ENCODE results near the gene TRMT11.

The TRMT11 gene

DNA sequence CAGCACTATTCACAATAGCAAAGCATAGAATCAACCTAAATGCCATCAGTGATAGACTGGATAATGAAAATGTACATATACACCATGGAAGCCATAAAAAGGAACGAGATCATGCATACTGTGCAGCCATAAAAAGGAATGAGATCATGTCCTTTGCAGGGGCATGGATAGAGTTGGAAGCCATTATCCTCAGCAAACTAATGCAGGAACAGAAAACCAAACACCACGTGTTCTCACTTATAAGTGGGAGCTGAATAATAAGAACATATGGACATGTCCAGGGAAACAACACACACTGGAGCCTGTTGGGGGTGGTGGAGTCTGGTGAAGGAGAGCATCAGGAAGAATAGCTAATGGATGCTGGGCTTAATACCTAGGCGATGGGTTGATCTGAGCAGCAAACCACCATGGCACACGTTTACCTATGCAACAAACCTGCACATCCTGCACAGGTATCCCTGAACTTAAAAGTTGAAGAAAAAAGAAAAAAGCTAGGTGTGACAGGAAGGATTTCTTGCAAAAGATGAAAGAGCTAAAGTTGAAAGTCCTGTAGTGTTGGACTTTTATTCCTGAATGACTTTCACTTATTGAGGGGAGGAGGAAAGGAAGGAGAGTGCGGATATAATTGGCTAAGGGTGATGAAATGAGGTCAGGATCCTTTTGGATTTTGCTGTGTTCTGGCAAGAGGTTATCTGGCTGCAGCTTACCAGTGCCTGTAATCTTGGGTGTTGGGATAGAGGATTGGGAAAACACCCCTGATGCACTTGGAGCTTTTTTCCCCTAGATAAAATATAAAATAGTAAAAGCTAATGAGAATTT is 8.5 kb downstream of the TRMT11 start:
- DNase-seq: no peak

GRCh38 chr6:125995972-125996580 is 9.7 kb downstream of the TRMT11 start:
- peak; percentile 62 for DNase-seq

DNA sequence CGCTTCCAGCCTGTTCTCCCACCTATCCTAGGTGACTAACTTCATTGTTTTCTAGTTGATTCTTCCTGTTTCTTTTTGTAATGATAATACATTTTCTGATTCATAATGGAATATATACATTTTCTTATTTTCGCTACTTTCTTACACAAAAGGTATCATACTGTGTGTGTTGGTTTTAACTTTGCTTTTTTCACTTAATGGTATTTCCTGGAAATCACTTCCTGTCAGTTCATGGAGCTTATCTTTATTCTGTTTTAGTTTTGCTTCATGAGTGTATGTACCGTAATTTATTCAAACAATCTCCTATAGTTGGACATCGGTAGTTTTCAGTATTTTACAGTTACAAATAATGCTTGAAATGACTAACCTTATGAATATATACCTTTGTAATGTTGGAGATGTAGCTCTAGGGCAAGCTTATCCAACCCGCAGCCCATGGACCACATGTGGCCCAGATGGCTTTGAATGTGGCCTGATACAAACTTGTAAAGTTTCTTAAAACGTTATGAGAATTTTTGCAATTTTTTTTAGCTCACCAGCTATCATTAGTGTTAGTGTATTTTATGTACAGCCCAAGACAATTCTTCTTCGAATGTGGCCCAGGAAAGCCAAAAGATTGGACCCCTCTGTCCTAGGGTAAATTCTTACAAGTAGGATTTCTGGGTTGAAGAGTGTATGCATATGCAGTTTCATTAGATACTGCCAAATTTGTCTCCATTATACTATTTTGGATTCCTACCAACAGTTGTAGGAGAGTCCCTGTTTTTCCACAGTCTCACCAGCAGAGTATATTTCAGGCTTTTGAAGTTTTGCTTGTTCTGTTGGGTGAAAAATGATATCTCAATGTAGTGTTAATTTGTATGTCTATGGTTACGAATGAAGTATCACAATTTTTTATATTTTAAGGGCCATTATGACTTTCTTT is 16.7 kb downstream of the TRMT11 start:
- DNase-seq: no peak

GRCh38 chr6:126007800-126008199 is 21.5 kb downstream of the TRMT11 start:
- DNase-seq: no peak

DNA sequence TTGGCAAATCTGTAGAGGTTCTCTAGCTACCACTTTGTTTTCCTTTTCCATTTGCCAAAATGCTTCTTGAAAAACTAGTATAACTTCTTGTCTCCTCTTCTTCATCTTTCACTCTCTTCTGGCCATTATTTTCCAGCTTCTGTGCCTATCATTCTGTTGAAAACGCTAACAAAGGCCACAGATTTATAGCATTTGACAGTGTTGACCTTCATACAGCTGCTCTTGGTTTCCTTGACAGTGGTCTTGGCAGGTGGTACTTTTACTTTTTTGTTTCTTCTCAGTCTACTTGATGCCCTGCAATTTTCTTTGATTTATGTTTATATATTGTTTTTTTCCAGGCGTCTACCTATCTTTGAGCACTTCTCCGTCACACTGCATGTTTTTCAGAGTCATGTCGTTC is 23.7 kb downstream of the TRMT11 start:
- no peak for DNase-seq

- peak; percentile 43 for DNase-seq
Observed at GRCh38 chr6:126015863-126016262, 29.5 kb downstream of the TRMT11 start.

DNA sequence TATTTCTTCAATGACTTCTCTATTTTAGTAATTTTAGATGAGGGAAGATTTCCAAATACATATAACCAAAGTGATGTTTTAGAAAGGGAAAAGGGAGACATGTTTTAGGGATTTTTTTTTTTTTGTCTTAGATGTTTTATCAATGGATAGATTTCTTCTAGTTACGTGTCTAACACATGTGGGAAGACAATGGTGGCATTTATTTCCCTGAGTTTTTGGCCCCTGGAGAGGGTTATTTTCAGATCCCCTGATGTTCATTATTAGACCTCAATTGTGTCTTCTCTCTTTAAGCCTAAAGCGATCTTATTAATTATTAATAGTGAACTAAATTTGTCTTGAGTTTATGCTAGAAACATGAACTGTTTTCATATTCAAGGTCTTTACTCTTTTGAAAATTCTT is 30.3 kb downstream of the TRMT11 start:
- DNase-seq: no peak

- DNase-seq: no peak
Observed at GRCh38 chr6:126017668-126018067, 31.3 kb downstream of the TRMT11 start.

DNA sequence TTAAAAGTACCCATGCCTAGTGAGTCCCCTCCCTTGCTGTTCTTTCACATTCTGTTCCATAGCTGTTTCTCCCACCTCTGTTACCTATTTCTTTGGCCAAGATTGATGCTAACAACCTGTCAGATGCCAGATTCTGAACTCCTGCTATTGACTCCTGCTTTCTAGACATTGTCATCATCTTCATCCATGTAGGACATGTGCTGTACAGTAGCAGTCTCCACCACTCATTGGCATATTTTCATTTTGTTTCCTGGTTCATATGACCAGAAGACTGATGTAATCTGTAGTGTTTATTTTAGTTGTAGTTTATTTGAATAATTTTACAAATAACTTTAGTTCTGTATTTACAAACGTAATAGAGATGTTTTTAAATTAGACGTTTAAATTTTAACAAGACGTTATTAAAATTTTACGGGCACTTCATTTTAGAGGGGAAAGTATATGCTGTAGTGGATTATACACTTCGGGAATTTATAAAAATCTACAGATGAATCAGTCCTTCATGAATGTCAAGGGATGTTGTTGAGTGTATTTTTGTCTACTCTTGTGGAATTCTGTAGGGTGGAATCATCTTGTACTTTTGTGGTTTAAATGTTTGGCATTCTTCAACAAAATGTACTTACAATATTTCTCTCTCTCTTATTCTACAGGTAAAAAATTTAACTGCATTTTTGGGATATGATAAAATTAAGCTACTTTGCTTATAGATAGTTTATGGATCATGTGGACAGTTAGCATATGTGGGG is 34.1 kb downstream of the TRMT11 start:
- peak; percentile 43 for DNase-seq

GRCh38 chr6:126023474-126023873 is 37.1 kb downstream of the TRMT11 start:
- DNase-seq: peak; percentile 36

- DNase-seq: no peak
Observed at GRCh38 chr6:126026001-126026400, 39.7 kb downstream of the TRMT11 start.

DNA sequence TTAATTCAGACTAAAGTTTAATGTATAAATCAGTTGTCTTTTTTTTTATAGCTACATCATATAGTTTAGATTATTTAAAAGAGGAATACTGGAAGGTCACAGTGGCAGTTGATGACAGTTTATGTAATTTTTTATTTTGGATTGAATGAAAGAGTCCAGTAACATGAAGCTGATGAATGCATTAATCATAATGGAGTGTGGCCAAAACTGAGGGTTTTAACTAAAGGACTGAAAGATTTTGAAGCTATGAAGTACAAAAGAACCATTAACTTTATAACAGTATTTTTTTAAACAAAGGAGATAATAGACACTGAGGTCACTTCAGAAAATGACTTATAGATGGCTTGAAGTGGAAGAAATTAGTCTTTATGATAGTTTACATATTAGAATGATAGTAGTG is 41.3 kb downstream of the TRMT11 start:
- DNase-seq: peak; percentile 29

DNA sequence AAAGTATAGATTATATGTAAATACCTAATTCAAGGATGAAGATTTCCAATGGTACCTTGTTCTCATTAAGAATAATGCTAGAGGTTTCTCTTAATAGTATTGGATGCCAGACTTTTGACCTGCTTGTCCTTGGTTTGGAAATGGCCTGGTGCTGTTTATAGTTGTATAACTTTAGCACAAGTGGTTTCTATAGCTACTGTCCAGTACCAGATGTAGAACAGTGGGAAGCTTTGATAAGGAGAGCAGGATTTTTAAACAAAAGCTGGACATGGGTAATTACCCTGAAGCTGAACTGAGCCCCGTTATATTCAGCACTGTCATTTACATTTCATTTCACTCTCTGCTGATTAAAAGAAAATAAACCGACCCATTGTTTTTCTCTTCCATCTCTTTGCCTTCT is 43.7 kb downstream of the TRMT11 start:
- DNase-seq: no peak

GRCh38 chr6:126033696-126034095 is 47.4 kb downstream of the TRMT11 start:
- peak; percentile 88 for DNase-seq

- DNase-seq: no peak
Observed at GRCh38 chr6:126034656-126035055, 48.3 kb downstream of the TRMT11 start.

DNA sequence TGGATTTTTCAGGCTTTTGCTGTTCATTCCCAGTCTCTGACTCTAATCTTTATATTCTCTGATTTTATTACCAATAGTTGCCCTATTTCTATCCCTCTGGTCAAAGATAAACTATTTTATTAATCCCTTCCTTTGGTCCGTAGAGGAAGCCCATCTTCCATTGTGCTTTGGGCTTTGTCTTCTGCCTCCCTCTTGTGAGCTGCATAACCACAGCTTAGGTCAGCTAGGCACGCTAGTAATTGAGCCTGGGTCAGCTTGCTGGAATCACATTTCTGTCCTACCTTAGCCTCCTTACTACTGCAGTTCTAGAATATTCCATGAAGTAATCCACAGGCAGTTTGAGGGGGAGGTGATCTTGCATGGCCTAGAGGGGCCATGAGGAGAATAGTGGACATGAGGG is 49.4 kb downstream of the TRMT11 start:
- no peak for DNase-seq

DNA sequence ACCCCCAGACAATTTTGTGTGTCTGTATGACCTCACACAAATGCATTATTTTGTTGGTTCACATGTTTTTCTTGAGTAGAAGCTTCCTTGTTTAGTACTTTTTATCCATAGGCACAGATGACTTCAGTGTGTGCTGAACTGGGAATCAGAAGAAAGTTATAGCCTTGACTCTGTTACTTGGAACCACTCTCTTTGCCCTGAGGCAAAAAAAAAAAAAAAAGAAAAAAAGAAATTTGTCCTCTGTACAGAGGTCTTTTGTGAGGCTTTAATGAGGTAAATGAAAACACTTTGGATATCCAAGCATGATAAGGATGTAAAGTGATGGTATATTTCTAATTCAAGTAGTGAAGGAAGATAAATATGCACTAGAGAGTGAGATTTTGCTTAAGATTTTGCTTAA is 51.9 kb downstream of the TRMT11 start:
- DNase-seq: no peak

GRCh38 chr6:126039284-126039683 is 52.9 kb downstream of the TRMT11 start:
- DNase-seq: peak; percentile 23

DNA sequence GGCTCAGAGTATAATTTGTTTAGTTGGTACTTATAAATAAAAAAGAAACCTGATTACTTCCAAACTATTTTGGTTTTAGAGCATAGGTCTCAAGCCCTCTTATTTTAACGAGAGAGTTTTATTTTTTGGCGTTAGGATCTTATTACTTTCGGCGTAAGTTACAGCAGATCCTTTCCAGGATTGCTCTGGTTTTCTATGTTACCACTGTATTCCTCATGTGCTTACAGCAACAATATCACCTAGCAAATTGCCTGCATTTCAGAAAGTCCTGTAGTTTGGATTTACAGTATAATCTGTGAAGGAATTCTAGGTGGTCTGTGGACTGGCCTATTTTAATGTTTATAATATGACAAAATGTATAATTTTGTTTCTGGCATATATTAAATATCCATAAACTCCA is 54.1 kb downstream of the TRMT11 start:
- no peak for DNase-seq

GRCh38 chr6:126040826-126041225 is 54.5 kb downstream of the TRMT11 start:
- DNase-seq: peak; percentile 69

DNA sequence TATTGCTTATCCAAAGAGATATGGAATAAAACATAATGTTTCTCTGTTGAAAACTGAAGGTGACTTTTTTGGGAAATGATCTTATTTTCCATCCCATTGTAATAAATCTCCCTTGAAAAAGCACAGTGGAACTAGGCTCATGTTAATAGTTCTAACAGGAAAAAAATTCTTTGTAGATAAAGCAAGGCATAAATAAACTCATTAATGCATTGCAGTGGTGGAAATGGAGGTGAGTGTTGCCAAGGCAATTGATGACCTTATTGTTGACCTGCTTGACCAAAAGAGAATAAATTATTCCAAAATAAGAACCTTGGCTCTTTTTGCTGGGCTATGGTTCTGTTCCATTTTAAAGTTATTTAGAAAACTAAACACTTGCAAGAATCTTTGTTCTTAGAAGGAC is 55.2 kb downstream of the TRMT11 start:
- DNase-seq: no peak

- no peak for DNase-seq
Observed at GRCh38 chr6:126042001-126042419, 55.7 kb downstream of the TRMT11 start.

Measured in fibroblast of skin of scalp (primary cell).